ENCODE results near the gene RSPO1.

- TF ChIP-seq CTCF (IDR thresholded peaks at IDR 0.05; ENCODE audit: low read length) = no peak
- no peak for TF ChIP-seq EZH2 (optimal IDR thresholded peaks at IDR 0.05; ENCODE audit: low read depth, low read length)
Observed at GRCh38 chr1:37634244-37634991, at the start of gene RSPO1.

All from MM.1S (cell line).